GM18505 (cell line): ENCODE data around the gene C6orf89.

Experiments
- ATAC-seq: cut with Tn5 transposase; IDR thresholded peaks from one replicate; pipeline ENCODE4 v1.9.1; 2021; ENCODE audit not compliant: unreplicated experiment
- POLR2A ChIP-seq: IDR thresholded peaks from 4 replicates; pipeline ENCODE4 v1.6.1; 2011; ENCODE audit warnings: borderline replicate concordance; ENCODE audit not compliant: insufficient read depth, insufficient read length; ENCODE audit errors: extremely low read depth

C6orf89 gene, protein sequence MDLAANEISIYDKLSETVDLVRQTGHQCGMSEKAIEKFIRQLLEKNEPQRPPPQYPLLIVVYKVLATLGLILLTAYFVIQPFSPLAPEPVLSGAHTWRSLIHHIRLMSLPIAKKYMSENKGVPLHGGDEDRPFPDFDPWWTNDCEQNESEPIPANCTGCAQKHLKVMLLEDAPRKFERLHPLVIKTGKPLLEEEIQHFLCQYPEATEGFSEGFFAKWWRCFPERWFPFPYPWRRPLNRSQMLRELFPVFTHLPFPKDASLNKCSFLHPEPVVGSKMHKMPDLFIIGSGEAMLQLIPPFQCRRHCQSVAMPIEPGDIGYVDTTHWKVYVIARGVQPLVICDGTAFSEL

DNA sequence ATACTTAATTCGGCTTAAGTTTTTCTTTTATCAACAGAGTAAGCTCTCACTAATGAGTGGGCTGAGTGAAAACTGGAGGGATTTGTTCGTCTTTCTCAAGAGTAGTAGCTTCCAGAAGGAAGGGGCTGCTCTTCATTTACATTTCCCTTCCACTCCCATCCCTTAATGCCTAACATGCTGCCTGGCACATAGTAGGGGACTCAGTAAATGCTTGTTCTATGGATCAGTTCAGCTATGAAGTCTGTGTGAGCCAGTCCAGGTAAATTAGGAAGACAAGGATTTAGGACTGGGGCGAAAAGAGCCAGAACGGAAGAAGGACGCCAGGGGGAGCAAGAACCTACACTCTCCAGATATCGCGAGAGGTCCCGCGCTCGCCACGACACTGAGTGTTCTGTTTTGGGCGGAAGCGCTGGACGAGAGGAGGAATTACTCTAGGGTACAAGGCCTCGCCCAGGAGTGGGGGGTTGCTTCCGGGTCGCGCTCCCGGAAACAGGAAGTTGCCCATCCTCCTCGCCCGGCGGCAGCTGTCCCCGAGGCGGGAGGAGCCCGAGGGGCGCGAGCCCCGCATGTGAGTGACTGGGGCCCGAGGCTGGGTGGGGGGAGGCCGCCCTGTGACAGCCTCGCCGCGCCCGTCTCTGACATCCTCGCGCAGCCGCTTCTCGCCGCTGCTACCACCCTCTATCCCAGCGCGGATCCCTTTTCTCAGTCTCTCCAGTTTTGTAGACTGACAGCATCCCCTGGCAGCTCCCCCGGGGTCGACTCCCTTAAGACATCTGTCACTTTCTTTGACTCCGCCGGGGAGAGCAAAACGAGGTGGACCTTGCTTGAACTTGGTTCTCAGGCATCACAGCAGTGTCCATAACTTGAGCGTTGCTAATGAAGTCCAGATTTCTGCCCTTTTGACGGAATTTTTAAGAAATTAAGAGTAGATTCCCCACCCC is at the start of gene C6orf89:
Gene C6orf89 (plus strand): TSS at position 492 of the 941 bp plus-strand sequence. CDS start 13,493 bp downstream, outside the sequence.
- TF ChIP-seq POLR2A = peak; percentile 92
- ATAC-seq = peak; percentile 94

DNA sequence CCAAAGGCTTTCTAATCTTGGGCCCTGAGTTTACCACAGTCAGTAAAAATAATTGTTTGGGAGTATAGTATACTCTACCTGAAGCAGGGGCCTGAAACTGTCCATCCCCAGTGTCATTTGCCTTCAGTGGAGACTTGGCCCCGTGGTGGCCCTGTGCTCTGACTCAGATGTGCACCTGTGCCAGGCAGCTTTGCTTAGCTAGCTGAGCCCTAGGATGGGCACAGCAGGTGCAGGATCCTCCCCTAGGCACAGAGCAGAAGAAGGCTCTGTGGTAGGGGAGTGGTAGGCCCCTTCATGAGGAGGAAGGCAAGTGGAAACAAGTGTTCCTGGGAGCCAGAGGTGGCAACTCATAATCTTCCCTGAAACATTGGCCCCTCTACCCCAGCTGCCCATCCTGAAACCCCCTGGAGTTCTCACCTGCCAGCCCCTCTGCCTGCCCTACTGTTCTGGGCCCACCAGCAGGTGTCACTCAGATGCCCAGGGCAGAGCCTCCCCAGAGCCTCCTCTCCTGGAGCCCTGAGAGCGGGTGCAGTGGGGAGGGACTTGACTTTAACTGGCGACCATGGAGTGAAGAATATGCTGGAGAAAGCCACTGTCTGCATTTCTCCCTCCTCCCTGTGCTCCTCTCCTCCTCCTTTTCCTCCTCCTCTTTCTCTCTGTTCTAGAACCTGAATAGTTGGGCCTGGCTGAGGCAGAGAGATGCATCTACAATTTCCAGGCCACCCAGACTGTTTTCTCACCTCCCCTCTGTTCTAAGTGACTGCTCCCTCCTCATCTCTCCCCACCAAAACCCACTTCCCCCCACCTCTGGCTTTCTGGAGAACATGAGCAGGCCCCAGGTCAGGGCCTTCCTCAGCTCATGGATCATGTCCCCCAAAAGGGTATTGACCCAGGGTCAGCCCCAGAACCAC is 49.4 kb upstream of the C6orf89 start:
- no peak for ATAC-seq
- no peak for TF ChIP-seq POLR2A

- no peak for ATAC-seq
- TF ChIP-seq POLR2A = no peak
Measured at GRCh38 chr6:36837022-36837339, 48.8 kb upstream of the C6orf89 start.

DNA sequence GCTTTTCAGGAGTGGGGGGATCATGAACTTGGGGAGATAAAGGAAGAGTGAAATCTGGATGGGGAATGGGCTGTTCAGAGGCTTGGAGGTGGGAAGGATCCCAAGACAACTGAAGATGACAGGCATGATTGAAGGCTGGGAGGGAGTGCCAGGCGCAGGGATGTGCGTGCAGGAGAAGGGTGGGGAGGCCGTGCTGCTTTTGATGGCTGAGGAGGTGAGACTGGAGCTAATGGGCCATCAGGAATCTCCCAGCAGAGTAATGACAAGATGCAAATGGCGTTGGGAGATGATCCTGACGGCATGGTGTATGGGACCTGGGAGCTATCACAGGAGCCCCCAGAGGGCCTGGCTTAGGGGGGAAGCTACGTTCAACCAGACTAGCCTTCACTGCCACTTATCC is 48.1 kb upstream of the C6orf89 start:
- no peak for ATAC-seq
- TF ChIP-seq POLR2A = no peak

GRCh38 chr6:36838896-36839748 is 46.6 kb upstream of the C6orf89 start, which contains the start of gene CPNE5:
CPNE5 (minus strand) TSS chr6:36839444; CDS start chr6:36839377, 67 bp downstream.
- no peak for TF ChIP-seq POLR2A
- ATAC-seq = no peak

DNA sequence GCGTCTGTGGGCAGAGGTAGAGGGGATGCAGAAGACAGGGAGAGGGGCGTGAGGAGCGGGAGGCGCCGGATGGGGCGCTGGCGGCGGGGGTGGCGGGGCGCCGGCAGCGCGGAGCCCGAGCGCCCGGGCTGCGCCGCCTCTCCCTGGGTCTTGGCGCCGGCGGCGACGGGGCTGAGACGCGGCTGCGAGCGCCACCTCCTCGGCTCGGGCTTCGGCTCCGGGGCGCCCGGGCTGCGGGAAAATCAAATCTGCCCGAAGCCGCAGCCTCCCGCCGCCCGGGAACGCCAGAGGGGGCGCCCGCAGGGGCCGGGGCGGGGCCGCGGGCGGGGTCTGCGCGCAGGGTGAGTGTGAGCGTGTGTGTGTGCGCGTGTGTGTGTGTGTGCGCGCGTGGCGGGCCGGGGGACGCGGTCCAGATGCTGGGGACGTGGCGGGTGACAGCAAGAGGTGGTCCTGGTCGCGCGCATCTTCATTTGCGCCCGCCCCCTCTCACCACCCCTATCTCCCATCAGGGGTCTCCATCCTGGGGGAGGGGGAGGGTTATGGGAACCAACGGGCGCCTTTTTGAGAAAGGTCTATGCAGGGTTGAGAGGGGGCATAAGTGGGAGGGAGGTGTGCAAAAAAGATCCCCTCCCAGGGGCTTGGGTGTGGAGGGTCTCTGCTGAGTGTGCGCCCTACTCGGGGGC is 45.9 kb upstream of the C6orf89 start:
- ATAC-seq = no peak
- TF ChIP-seq POLR2A = no peak

DNA sequence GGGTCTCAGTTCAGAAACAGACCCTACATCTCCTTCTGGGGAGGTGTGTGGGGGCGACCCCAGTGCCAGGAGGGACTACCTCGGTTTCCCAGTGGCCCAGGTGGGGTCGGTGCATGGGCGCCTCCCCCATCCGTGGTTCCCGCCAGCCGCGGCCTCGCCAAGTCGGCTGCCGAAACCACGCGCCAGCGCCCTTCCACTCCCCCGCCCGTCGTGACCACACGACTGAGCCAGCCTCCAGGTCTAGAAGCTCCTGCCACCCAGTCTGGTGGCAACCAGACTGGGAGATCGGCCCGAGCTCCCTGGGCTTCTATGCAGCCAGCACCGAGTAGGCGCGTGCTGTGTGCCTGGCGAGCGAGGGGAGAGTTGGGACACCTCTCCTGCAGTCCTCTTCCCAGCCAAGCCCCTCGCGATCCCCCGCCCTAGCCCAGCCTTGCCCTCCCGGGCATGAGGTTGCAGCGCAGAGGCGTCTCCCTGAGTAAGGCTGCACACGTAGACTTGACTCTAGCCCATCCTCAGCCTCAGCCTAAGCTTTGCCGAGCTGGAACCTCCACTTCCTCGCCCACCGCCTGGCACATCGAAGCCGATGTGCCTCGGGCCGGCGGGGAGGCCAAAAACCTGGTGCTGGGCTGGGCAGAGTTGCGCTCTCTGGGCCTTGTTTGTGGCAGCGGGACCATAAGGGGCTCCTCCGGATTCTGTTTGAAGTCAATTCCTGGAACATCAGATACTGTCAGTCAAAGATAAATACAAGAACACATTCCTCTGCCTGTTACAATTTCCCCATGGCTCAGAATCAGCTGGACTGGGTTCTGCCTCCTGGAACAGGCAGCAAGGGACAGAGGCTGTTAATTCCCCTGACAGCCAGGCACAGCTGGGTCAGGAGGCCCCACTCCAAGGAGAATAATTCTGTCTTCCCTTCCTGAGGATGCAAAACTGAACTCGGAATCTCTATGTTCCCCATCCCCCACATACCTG is 45.0 kb upstream of the C6orf89 start:
- no peak for TF ChIP-seq POLR2A
- ATAC-seq = no peak

DNA sequence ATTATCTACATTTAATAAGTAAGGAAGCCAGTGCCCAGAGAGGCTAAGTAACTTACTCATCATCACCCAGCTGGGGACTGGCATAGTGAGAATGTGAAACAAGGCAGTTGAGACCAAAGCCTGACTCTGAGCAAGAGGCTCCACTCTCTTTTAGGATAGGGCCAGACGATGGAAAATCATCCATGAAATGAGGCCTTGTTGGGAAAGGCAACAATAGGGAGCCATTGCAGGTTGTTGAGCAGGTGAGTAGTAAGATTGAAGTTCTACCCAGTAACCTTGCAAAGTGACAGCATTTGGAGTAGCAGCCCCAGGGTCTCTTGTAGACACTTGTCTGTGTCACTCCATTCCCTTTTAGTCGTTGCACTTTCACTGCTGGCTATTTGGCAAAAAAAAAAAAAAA is 44.0 kb upstream of the C6orf89 start:
- TF ChIP-seq POLR2A = no peak
- ATAC-seq = no peak

DNA sequence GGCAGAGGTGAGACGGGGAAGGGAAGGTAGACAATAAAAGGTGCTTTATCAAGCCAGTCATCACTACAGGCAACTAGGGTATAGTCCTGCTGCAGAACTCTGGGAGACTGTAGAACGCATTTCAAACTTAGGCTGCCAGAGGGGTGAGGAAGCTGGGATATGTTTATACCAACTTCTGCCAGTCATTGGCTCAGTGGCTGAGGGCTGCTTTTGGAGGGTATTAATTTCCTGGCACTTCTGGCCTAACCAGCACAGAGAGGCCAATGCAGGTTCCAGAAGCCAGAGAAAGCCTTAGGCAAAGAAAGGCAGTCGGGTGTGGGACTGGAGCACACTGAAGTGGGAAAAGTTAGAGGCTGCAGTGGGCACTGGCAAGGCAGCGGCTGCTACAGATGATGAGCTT is 42.6 kb upstream of the C6orf89 start:
- ATAC-seq = no peak
- no peak for TF ChIP-seq POLR2A

- ATAC-seq = no peak
- no peak for TF ChIP-seq POLR2A
Measured at GRCh38 chr6:36844232-36845170, 41.3 kb upstream of the C6orf89 start.
